Measurements from ENCODE around the gene B4GALT2.
A peak's percentile ranks its signal among the peaks of the same experiment; 100 is the strongest.

B4GALT2 gene

DNA sequence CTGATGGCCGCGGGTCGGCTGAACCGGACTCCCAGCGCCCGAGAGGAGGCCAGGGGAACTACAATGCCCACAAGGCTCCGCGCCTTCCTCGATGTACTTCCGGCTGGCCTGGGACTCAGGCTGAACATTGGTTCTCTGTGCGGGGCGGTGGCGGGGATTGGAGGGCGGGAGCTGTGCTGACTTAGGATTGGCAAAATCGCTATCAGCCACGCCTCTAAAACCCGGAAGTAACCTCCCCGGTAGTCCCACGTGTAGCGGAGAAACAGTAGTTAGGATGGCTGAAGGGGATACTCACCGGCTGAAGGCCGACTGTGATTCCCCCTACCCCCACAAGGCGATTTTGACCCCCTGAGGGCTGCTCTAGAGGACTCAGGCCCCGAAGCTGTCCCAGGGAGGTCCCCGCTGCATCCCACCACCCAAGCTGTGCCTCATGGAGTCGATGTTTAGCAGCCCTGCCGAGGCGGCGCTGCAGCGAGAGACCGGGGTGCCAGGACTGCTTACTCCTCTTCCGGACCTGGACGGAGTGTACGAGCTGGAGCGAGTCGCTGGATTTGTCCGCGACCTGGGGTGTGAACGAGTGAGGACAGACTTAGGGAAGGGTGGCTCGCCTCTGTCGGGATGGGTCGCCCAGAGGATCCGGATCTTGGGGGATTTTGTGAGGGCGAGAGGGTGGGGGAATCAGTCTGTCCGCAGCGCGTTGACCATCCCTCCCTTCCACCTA is 9.1 kb upstream of the B4GALT2 start, which contains the start of gene DPH2:
Gene DPH2, plus strand, starts transcription at position 265 of the 721 bp plus-strand sequence. Its CDS starts 166 bp downstream, at position 431.
- FAIRE-seq, result peak; percentile 82

GRCh38 chr1:43970502-43970901 is 8.5 kb upstream of the B4GALT2 start:
- FAIRE-seq, result no peak

DNA sequence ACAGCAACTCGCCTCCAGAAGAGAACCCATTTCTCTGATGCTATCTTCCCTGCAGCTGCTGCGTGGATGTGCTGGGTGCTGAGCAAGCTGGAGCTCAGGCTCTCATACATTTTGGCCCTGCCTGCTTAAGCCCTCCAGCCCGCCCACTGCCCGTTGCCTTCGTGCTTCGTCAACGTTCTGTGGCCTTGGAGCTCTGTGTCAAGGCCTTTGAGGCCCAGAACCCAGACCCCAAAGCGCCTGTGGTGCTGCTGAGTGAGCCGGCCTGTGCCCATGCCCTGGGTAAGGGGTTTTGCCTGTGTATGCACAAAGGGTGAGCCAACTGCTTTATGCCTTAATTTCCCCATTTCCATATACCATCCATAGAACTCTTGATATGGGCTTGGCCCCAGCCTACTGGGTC is 8.1 kb upstream of the B4GALT2 start:
- no peak for FAIRE-seq

GRCh38 chr1:43971336-43971980 is 7.6 kb upstream of the B4GALT2 start:
- FAIRE-seq, result no peak

DNA sequence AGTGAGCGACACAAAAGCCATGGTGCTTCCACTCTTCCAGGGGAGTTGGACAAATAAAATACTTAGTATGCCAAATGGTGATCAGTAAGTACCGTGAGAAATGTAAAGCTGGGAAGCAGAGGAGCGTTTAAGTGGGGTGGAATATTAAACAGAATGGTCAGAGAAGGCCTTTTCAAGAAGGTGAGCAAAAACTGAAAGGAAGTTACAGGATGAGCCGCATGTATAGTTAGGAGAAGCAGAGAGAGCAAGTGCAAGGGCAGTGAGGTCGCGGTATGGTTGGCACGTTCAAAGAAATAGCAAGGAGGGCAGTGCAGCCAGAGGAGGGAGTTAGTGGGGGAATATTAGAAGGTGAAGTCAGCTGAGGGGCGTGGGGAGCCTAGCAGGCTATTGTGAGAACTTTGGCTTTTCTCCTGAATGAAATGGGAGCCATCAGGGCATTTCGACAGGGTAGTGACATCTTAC is 5.0 kb upstream of the B4GALT2 start:
- FAIRE-seq, result no peak

DNA sequence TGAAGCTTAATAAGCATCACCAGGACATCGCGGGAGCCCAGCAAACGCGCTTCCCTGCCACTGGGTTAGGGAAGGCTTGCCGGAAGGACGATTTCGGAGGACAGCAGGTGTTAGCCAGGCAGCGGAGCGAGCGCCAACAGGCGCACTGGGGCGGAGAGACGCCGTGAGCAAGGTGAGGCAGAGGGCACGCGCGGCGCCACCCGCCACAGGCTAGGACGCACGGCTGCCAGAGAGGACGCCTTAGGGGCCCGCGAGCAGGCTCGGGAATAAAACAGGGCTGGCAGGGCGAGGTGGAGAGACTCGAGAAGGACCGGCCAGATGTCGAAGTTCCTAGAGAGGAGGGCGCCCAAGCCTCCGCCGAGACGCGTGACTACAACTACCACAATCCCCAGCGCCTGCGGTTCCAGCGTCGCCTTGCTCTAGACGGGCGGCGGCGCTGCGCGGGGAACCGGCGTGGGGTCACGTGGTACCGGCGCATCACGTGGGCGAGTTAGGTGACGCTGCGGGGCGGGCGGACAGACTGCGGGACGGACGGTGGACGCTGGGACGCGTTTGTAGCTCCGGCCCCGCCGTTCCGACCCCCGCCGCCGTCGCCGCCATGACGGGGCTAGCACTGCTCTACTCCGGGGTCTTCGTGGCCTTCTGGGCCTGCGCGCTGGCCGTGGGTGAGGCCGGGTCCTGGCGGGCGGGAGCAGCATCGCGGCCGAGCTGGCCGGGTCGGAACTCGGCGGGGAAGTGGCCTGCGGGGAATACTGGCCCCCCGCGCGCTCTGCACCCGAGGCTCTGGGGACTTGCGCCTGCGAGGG is 4.4 kb upstream of the B4GALT2 start, which contains the start of gene ATP6V0B:
Gene ATP6V0B, plus strand, starts transcription at position 518 of the 806 bp plus-strand sequence. Its CDS starts 81 bp downstream, at position 599.
- FAIRE-seq, result no peak

- FAIRE-seq, result no peak
Measured at GRCh38 chr1:43975249-43975961, 3.6 kb upstream of the B4GALT2 start.

GRCh38 chr1:43976045-43976444 is 3.0 kb upstream of the B4GALT2 start:
- FAIRE-seq, result no peak

GRCh38 chr1:43976890-43977289 is 2.1 kb upstream of the B4GALT2 start:
- no peak for FAIRE-seq

DNA sequence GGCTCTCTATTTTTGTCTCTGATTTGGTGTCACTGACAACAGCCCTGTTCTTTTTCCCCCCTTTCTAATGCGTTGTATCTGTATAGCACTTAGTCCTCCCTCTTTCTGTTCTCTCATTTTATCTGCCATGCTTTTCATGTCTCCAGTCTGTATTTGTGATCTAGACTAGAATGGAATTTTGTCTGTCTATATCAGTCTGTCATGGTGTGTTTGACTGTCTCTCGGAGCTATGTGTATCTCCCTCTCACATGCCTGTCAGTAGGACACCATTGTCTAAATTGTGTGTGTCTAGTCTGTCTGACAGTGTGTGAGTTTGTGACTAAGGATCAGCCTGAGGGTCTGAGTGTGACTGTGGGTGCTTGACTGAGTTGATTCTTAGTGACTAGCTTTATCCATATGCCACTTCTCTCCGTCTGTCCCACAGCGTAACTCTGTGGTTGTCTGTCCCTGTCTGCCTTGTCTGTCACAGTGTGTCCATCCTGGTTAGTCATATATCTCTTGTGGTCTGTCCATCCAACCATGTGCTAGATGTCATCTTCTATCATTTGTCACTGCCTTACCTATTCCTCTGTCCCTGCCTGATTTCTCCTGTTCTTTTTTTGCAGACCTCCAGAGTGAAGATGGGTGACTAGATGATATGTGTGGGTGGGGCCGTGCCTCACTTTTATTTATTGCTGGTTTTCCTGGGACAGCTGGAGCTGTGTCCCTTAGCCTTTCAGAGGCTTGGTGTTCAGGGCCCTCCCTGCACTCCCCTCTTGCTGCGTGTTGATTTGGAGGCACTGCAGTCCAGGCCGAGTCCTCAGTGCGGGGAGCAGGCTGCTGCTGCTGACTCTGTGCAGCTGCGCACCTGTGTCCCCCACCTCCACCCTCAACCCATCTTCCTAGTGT is 1.4 kb upstream of the B4GALT2 start:
- no peak for FAIRE-seq

DNA sequence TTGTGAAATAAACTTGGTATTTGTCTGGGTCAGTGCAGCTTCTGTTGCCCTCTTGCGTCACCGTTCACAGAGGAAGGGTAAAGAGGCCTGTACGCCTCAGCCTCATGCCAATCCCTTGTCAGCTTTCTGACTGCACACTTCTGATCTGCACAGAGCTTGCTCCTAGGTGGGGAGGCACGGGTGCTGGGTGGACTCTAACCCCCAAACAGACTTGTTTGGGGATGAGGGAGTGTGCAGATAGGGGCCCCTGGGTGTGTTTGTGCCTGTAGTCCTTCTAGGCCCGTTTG is 803 bp upstream of the B4GALT2 start:
- FAIRE-seq, result no peak

DNA sequence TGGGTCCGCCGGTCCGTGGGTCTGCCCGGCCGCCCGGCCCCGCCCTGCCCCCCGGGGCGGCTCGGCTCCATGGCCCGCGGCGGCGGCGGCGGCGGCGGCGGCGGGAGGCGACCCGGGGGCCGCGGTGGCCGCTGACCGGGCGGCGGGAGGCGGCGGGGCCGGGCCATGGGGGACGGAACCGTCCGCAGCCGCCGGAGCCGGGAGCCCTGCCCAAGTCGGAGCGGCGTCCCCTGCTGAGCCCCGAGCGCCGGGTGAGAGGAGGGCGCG is 184 bp downstream of the B4GALT2 start:
- FAIRE-seq, result no peak

- no peak for FAIRE-seq
Measured at GRCh38 chr1:43979528-43980254, 681 bp downstream of the B4GALT2 start.

GRCh38 chr1:43980255-43981134 is 1.5 kb downstream of the B4GALT2 start:
- no peak for FAIRE-seq

- FAIRE-seq, result no peak
Measured at GRCh38 chr1:43981135-43981491, 2.1 kb downstream of the B4GALT2 start.

GRCh38 chr1:43981636-43982035 is 2.6 kb downstream of the B4GALT2 start:
- no peak for FAIRE-seq

GRCh38 chr1:43982241-43982640 is 3.2 kb downstream of the B4GALT2 start:
- no peak for FAIRE-seq

DNA sequence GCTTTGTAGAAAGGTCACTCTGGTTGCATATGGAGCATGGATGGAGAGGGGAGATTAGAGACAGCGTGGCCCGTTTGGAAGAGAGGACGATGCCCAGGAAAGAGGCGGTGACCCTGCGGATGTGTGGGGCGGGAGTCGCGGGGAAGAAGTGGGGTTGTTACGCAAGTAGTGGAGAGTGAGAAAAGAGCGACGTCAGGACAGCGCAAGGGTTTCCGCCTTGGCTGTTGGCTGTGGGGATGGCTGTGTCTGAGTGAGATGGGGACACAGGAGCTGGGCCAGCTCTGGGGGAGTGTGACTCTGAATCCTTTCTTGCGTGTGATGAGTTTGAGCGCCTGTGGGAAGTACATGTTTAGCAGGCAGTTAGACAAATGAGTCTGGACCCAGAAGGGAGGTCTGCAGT is 3.8 kb downstream of the B4GALT2 start:
- FAIRE-seq, result no peak

- FAIRE-seq, result no peak
Measured at GRCh38 chr1:43983253-43983899, 4.4 kb downstream of the B4GALT2 start.

GRCh38 chr1:43984855-43985254 is 5.8 kb downstream of the B4GALT2 start:
- no peak for FAIRE-seq
